K562 (cell line): ENCODE data around the gene CCSER1. TPM values are rescaled to one million over a fixed set of nuclear protein-coding genes. Genes with fewer than 3 reads are reported as not detected.

Source experiments
- CTCFL ChIP-seq: IDR thresholded peaks from 2 replicates; pipeline ENCODE4 v1.6.1; 2011; ENCODE audit warnings: borderline replicate concordance, low read depth, mild to moderate bottlenecking, moderate library complexity, low read length; ENCODE audit not compliant: insufficient read depth, poor library complexity, severe bottlenecking
- ELF4 ChIP-seq: fragments of 450-650 bp; formaldehyde crosslinking; IDR thresholded peaks from 2 replicates; pipeline ENCODE4 v1.4.0; 2022; ENCODE audit warnings: missing genetic modification characterization
- HMBOX1 ChIP-seq: sonication (generic); IDR thresholded peaks from 2 replicates; pipeline ENCODE4 v1.6.1; 2016
- SIN3B ChIP-seq: fragments of 450-650 bp; IDR thresholded peaks from 2 replicates; pipeline ENCODE4 v1.6.1; 2017; ENCODE audit warnings: low read depth, mild to moderate bottlenecking, moderate library complexity
- TRIM25 ChIP-seq: fragments of 450-650 bp; IDR thresholded peaks from 2 replicates; pipeline ENCODE4 v1.7.0; 2016; ENCODE audit warnings: borderline replicate concordance
- XRCC3 ChIP-seq: fragments of 450-650 bp; IDR thresholded peaks from 2 replicates; pipeline ENCODE4 v1.6.1; 2017; ENCODE audit warnings: mild to moderate bottlenecking, moderate library complexity
- ZNF165 ChIP-seq: fragments of 250-450 bp; sonication (Bioruptor Pico); IDR thresholded peaks from 2 replicates; pipeline ENCODE4 v1.4.0; 2020; ENCODE audit warnings: borderline replicate concordance
- ZNF699 ChIP-seq: fragments of 250-450 bp; sonication (Bioruptor Pico); IDR thresholded peaks from 2 replicates; pipeline ENCODE4 v1.8.0; 2021; ENCODE audit warnings: mild to moderate bottlenecking, moderate library complexity; ENCODE audit not compliant: insufficient replicate concordance
- polyA plus RNA-seq, 8 experiments: library from polyadenylated mRNA; depleted of rRNA in 4 of 8; stranded (reverse) in 5 of 8; unstranded in 3 of 8; fragments of >200 nt; fragmentation: Nextera tagmentation in 2 of 8; fragmentation: Illumina TruSeq in 1 of 8; extraction: Ambion mirVana in 2 of 8; extraction: Trizol in 1 of 8; gene quantifications; 2 replicates each; pipeline versions ENCODE4 v1.2.1 to v1.2.3, GENCODE V29; 2011 to 2014; ENCODE audit warnings: inconsistent platforms in 1 of 8, missing spikeins in 1 of 8
- total RNA-seq, 7 experiments: library from RNA; depleted of rRNA in 6 of 7; stranded (reverse); fragments of >200 nt in 6 of 7; fragmentation: Illumina TruSeq in 2 of 7; extraction: Trizol in 2 of 7; gene quantifications; 2 replicates each; pipeline versions ENCODE4 v1.2.1 to v1.2.3, GENCODE V29; 2011 to 2021; ENCODE audit warnings: low replicate concordance in 1 of 7

Gene CCSER1
- total and polyA plus RNA-seq, 9 of the 15 experiments (the other 6 are each of a cell fraction or from before 2014, with no cell fraction given): not detected

- TF ChIP-seq ELF4 (CRISPR knock-in tag) (no peak), CTCFL (no peak), ZNF699 (CRISPR knock-in tag) (no peak), XRCC3 (no peak), HMBOX1 (no peak), TRIM25 (no peak), ZNF165 (no peak), SIN3B (no peak)
- TF ChIP-seq, all 486 proteins: peak for 0
Measured at GRCh38 chr4:91118597-91118996, 991.4 kb downstream of the CCSER1 start (continued).
